ENCODE data around the gene LSMEM2.

DNA sequence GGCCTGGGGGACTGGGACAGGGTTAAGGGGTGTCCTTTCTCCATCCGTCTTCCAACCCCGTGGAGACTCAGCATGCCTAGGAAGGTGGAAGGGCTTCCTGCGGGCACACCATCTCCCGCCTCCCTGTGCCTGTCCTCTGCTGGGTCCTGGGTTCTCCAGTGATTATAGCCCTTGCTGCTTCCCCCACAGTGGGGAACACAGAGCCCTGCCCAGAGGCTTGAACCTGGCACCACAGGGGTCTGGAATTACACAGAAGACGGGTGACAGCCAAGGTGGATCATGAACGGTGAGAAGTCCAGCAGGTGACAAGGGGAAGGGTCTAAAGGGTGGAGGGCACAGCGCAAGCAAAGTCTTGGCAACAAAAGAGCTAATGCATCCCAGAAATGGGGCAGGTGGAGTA lies 16.1 kb upstream of the LSMEM2 start:
- TF ChIP-seq POLR2AphosphoS5 (IDR thresholded peaks at IDR 0.05) (no peak), POLR2A (IDR thresholded peaks at IDR 0.05) (no peak)
